ENCODE measurements around the gene MRPL52.

MRPL52 gene

GRCh38 chr14:22852940-22853767, 23.5 kb downstream of the MRPL52 start (continued):
- TF ChIP-seq ZBTB6 (tag by site-specific recombination; IDR thresholded peaks at IDR 0.05) (no peak), ZNF133 (tag by site-specific recombination; IDR thresholded peaks at IDR 0.05) (no peak), ZNF366 (tag by site-specific recombination; conservative IDR thresholded peaks at IDR 0.05) (peak; percentile 53), ZNF280D (tag by site-specific recombination; IDR thresholded peaks at IDR 0.05) (no peak), ZNF37A (tag by site-specific recombination; IDR thresholded peaks at IDR 0.05) (no peak), ZNF549 (tag by site-specific recombination; IDR thresholded peaks at IDR 0.05) (no peak), ZFP37 (tag by site-specific recombination; IDR thresholded peaks at IDR 0.05) (no peak), ZNF670 (tag by site-specific recombination; IDR thresholded peaks at IDR 0.05; ENCODE audit: low read depth) (no peak), ZIC2 (tag by site-specific recombination; IDR thresholded peaks at IDR 0.05) (no peak), MZF1 (tag by site-specific recombination; IDR thresholded peaks at IDR 0.05; ENCODE audit: borderline replicate concordance) (no peak), ZNF530 (tag by site-specific recombination; IDR thresholded peaks at IDR 0.05; ENCODE audit: low read depth) (no peak), ZNF658 (tag by site-specific recombination; IDR thresholded peaks at IDR 0.05) (no peak), ZNF223 (tag by site-specific recombination; IDR thresholded peaks at IDR 0.05) (no peak), ZNF561 (tag by site-specific recombination; IDR thresholded peaks at IDR 0.05; ENCODE audit: borderline replicate concordance) (0 out of 2 replicates have a peak, but pooled peaks have one; percentile 24), MEIS1 (CRISPR knock-in tag; IDR thresholded peaks at IDR 0.05; ENCODE audit: borderline replicate concordance) (no peak), ZNF175 (tag by site-specific recombination; IDR thresholded peaks at IDR 0.05) (no peak), IKZF3 (tag by site-specific recombination; IDR thresholded peaks at IDR 0.05) (no peak), ZNF266 (tag by site-specific recombination; IDR thresholded peaks at IDR 0.05; ENCODE audit: low read depth) (no peak), ZNF664 (tag by site-specific recombination; IDR thresholded peaks at IDR 0.05) (no peak), ZNF768 (tag by site-specific recombination; IDR thresholded peaks at IDR 0.05) (no peak)
- TF ChIP-seq, protein P1, sequence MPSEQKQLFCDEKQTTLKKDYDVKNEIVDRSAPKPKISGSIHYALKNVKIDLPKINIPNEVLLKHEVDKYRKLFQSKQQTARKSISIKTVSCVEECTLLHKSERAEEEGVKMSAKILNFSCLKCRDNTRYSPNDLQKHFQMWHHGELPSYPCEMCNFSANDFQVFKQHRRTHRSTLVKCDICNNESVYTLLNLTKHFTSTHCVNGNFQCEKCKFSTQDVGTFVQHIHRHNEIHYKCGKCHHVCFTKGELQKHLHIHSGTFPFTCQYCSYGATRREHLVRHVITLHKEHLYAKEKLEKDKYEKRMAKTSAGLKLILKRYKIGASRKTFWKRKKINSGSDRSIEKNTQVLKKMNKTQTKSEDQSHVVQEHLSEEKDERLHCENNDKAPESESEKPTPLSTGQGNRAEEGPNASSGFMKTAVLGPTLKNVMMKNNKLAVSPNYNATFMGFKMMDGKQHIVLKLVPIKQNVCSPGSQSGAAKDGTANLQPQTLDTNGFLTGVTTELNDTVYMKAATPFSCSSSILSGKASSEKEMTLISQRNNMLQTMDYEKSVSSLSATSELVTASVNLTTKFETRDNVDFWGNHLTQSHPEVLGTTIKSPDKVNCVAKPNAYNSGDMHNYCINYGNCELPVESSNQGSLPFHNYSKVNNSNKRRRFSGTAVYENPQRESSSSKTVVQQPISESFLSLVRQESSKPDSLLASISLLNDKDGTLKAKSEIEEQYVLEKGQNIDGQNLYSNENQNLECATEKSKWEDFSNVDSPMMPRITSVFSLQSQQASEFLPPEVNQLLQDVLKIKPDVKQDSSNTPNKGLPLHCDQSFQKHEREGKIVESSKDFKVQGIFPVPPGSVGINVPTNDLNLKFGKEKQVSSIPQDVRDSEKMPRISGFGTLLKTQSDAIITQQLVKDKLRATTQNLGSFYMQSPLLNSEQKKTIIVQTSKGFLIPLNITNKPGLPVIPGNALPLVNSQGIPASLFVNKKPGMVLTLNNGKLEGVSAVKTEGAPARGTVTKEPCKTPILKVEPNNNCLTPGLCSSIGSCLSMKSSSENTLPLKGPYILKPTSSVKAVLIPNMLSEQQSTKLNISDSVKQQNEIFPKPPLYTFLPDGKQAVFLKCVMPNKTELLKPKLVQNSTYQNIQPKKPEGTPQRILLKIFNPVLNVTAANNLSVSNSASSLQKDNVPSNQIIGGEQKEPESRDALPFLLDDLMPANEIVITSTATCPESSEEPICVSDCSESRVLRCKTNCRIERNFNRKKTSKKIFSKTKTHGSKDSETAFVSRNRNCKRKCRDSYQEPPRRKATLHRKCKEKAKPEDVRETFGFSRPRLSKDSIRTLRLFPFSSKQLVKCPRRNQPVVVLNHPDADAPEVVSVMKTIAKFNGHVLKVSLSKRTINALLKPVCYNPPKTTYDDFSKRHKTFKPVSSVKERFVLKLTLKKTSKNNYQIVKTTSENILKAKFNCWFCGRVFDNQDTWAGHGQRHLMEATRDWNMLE (tag by site-specific recombination; conservative IDR thresholded peaks at IDR 0.05; ENCODE audit: low read depth), result no peak
- TF ChIP-seq, protein P2, sequence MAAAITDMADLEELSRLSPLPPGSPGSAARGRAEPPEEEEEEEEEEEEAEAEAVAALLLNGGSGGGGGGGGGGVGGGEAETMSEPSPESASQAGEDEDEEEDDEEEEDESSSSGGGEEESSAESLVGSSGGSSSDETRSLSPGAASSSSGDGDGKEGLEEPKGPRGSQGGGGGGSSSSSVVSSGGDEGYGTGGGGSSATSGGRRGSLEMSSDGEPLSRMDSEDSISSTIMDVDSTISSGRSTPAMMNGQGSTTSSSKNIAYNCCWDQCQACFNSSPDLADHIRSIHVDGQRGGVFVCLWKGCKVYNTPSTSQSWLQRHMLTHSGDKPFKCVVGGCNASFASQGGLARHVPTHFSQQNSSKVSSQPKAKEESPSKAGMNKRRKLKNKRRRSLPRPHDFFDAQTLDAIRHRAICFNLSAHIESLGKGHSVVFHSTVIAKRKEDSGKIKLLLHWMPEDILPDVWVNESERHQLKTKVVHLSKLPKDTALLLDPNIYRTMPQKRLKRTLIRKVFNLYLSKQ (tag by site-specific recombination; IDR thresholded peaks at IDR 0.05; ENCODE audit: borderline replicate concordance), result no peak
- TF ChIP-seq, protein P3, sequence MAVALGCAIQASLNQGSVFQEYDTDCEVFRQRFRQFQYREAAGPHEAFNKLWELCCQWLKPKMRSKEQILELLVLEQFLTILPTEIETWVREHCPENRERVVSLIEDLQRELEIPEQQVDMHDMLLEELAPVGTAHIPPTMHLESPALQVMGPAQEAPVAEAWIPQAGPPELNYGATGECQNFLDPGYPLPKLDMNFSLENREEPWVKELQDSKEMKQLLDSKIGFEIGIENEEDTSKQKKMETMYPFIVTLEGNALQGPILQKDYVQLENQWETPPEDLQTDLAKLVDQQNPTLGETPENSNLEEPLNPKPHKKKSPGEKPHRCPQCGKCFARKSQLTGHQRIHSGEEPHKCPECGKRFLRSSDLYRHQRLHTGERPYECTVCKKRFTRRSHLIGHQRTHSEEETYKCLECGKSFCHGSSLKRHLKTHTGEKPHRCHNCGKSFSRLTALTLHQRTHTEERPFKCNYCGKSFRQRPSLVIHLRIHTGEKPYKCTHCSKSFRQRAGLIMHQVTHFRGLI (tag by site-specific recombination; IDR thresholded peaks at IDR 0.05), result no peak; the same call in 1 of the 2 replicates
